K562 (cell line): ENCODE results near the gene DAGLA. TPM values are rescaled to one million over a fixed set of nuclear protein-coding genes. Genes with fewer than 3 reads are reported as not detected.

Source experiments
- FOS ChIP-seq: IDR thresholded peaks from 3 replicates; pipeline ENCODE4 v1.6.1; 2011; ENCODE audit not compliant: insufficient read length; ENCODE audit errors: extremely low read depth
- PRDM10 ChIP-seq: fragments of 450-650 bp; IDR thresholded peaks from 2 replicates; pipeline ENCODE4 v1.6.1; 2018; ENCODE audit not compliant: partially characterized antibody
- UBTF ChIP-seq, 2 experiments: IDR thresholded peaks; 2 replicates each; pipeline ENCODE4 v1.6.1; 2012; ENCODE audit warnings: improper control_type of control experiment in 2 of 2, low read depth in 2 of 2, low read length in 2 of 2, borderline replicate concordance in 1 of 2
- ZBTB7A ChIP-seq: IDR thresholded peaks from 2 replicates; pipeline ENCODE4 v1.6.1; 2011; ENCODE audit warnings: low read depth, mild to moderate bottlenecking, low read length, moderate library complexity, borderline replicate concordance; ENCODE audit not compliant: control insufficient read depth
- ZMIZ1 ChIP-seq, 2 experiments: fragments of 150-350 bp in 1 of 2; IDR thresholded peaks; 2 replicates each; pipeline ENCODE4 v1.6.1; 2012 to 2016; ENCODE audit warnings: low read depth in 2 of 2, low read length in 2 of 2, mild to moderate bottlenecking in 1 of 2, moderate library complexity in 1 of 2
- ZSCAN29 ChIP-seq: fragments of 450-650 bp; IDR thresholded peaks from 2 replicates; pipeline ENCODE4 v1.6.1; 2017
- polyA plus RNA-seq, 8 experiments: library from polyadenylated mRNA; depleted of rRNA in 4 of 8; stranded (reverse) in 5 of 8; unstranded in 3 of 8; fragments of >200 nt; fragmentation: Nextera tagmentation in 2 of 8; fragmentation: Illumina TruSeq in 1 of 8; extraction: Ambion mirVana in 2 of 8; extraction: Trizol in 1 of 8; gene quantifications; 2 replicates each; pipeline versions ENCODE4 v1.2.1 to v1.2.3, GENCODE V29; 2011 to 2014; ENCODE audit warnings: inconsistent platforms in 1 of 8, missing spikeins in 1 of 8
- total RNA-seq, 7 experiments: library from RNA; depleted of rRNA in 6 of 7; stranded (reverse); fragments of >200 nt in 6 of 7; fragmentation: Illumina TruSeq in 2 of 7; extraction: Trizol in 2 of 7; gene quantifications; 2 replicates each; pipeline versions ENCODE4 v1.2.1 to v1.2.3, GENCODE V29; 2011 to 2021; ENCODE audit warnings: low replicate concordance in 1 of 7

Gene DAGLA
- total and polyA plus RNA-seq, 9 of the 15 experiments (the other 6 are each of a cell fraction or from before 2014, with no cell fraction given), result 0.03 to 0.16 (median 0.04) TPM; not detected in 4

GRCh38 chr11:61700720-61701119, 20.5 kb downstream of the DAGLA start (continued):
- no peak for TF ChIP-seq ZMIZ1 (IDR thresholded peaks at IDR 0.05; ENCODE audit: low read depth in 2 of 2, low read length in 2 of 2)
- TF ChIP-seq UBTF (IDR thresholded peaks at IDR 0.05; ENCODE audit: borderline replicate concordance in 1 of 2, low read depth in 2 of 2, low read length in 2 of 2), result no peak
- TF ChIP-seq FOS, result no peak
- no peak for TF ChIP-seq PRDM10
- TF ChIP-seq ZBTB7A, result no peak
- no peak for TF ChIP-seq ZSCAN29
